Stomach (tissue), 4 donors: Measurements from ENCODE around the gene C1QTNF6.

Source experiments
- CTCF ChIP-seq, 7 experiments: fragments of 450-650 bp in 4 of 7; fragments of 200-600 bp in 3 of 7; sonication (generic) in 3 of 7; IDR thresholded peaks; one replicate each; pipeline ENCODE4 v1.5.1; 2016 to 2019; ENCODE audit warnings: antibody characterized with exemption in 7 of 7, control low read depth in 2 of 7, mild to moderate bottlenecking in 1 of 7
- EP300 ChIP-seq: sonication (generic); formaldehyde crosslinking; IDR thresholded peaks from one replicate; pipeline ENCODE4 v1.6.1; 2017; ENCODE audit warnings: antibody characterized with exemption
- POLR2A ChIP-seq, 4 donors: fragments of 450-650 bp; IDR thresholded peaks; one replicate each; pipeline ENCODE4 v1.6.1; 2016; ENCODE audit warnings: antibody characterized with exemption in 4 of 4, control low read depth in 2 of 4, mild to moderate bottlenecking in 1 of 4, moderate library complexity in 1 of 4

GRCh38 chr22:37161443-37161842 is 26.6 kb downstream of the C1QTNF6 start:
- TF ChIP-seq CTCF (IDR thresholded peaks at IDR 0.05): no peak
- TF ChIP-seq EP300: no peak
- no peak for TF ChIP-seq POLR2A (IDR thresholded peaks at IDR 0.05)
